ENCODE results near the gene PPIG.
A peak's percentile ranks its signal among the peaks of the same experiment; 100 is the strongest.
"Not testable (repeated sequence)": the region's sequence is repeated elsewhere in the genome, so short reads cannot be mapped to it uniquely, and the experiment has no call there.

PPIG gene

GRCh38 chr2:169584005-169584877, at the start of gene PPIG:
Gene PPIG, plus strand, starts transcription at chr2:169584351. Its CDS starts 19,691 bp downstream, at chr2:169604042.
- DNase-seq (ENCODE audit: low read depth, low spot score), result peak; percentile 80

DNA sequence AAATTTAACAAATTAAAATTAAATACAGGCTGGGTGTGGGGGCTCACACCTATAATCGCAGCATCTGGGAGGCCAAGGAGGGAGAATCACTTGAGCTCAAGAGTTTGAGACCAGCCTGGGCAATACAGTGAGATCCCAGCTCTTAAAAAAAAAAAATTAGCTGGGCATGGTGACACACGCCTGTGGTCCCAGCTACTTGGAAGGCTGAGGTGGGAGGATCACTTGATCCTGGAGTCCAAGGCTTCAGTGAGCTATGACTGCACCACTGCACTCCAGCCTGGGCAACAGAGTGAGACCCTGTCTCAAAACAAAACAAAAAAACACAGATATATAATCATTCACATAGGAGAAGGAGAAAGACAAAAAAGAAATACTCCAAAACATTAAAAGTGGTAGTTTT, 44.7 kb upstream of the PPIG start:
- DNase-seq (ENCODE audit: low read depth, low spot score), result not testable (repeated sequence)

DNA sequence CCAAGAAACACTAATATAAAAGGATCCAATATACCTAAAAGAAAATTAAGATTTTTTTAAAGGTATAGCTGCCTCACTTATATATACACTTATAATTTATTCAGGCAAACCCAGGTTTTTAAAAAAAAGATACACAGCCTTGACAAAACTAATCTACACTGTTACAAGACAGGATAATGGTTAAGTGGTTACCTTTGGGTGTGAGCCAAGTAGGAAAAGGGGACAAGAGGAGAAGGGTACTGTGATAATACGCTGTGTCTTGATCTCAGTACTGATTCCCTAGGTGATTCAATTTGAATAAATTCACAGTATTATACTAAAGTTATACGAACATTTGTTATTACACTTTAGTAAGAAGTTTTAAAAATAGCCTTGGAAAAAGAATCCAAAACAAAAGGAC, 44.0 kb upstream of the PPIG start:
- no peak for DNase-seq (ENCODE audit: low read depth, low spot score)

DNA sequence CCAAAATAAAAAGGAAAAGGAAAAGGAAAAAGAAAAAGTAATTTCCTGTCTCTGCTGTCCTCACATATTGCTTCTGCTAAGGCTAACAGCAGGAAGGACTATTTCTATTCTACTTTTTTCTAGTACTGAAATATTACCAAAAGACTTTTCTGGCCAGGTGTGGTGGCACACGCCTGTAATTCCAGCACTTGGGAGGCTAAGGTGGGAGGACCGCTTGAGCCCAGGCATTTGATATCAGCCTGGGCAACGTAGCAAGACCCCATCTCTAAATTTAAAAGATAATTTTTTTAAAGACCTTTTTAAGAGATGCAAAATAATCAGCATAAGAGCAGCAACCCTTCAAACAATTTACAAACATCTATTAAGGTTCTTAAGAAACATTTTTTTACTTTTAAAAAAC, 41.7 kb upstream of the PPIG start:
- no peak for DNase-seq (ENCODE audit: low read depth, low spot score)

- no peak for DNase-seq (ENCODE audit: low read depth, low spot score)
These were observed 37.4 kb upstream of the PPIG start for GRCh38 chr2:169546756-169547155.

DNA sequence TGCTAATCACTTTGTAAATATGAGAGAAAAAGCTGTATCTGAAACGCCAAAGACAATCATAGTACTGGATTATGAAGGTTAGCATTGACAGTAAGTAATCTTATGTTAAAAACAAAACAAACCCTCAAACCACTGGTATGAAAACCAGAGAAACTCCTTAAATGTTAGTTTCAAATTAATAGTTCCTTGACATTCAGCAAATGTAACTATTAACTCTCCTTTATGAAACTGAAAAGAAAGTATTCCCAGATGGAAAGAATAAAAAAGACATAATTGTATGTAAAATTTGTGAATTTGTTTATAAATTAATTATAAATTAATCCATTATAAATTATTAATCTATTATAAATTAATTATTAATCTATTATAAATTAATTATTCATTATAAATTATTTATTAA, 22.8 kb upstream of the PPIG start:
- no peak for DNase-seq (ENCODE audit: low read depth, low spot score)

GRCh38 chr2:169562084-169562483, 22.1 kb upstream of the PPIG start:
- DNase-seq (ENCODE audit: low read depth, low spot score), result not testable (repeated sequence)

GRCh38 chr2:169562519-169562918, 21.6 kb upstream of the PPIG start:
- no peak for DNase-seq (ENCODE audit: low read depth, low spot score)

DNA sequence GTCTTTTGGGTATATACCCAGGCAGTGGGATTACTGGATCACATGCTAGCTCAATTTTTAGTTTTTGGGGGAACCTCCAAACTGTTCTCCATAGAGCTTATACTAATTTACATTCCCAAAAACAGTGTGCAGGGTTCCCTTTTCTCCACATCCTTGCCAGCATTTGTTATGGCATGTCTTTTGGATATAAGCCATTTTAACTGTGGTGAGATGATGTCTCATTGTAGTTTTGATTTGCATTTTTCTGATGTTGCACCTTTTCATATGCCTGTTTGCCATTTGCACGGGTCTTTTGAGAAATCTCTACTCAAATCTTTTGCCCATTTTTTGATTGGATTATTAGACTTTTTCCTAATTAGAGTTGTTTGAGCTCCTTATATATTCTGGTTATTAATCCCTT, 18.5 kb upstream of the PPIG start:
- DNase-seq (ENCODE audit: low read depth, low spot score), result no peak

GRCh38 chr2:169569948-169570347, 14.2 kb upstream of the PPIG start:
- no peak for DNase-seq (ENCODE audit: low read depth, low spot score)

DNA sequence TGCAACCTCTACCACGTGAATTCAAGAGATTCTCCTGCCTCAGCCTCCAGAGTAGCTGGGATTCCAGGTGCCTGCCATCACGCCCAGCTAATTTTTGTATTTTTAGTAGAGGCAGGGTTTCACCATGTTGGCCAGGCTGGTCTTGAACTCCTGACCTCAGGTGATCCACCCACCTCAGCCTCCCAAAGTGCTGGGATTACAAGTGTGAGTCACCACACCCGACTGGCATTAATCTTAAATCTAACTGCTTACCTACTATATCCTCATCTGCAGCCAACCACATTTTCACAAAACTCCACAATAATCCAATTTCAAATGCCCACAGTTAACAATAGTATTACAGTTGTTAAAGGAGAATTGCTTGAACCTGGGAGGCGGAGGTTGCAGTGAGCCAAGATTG, 13.4 kb upstream of the PPIG start:
- not testable (repeated sequence) for DNase-seq (ENCODE audit: low read depth, low spot score)

- no peak for DNase-seq (ENCODE audit: low read depth, low spot score)
These were observed 12.6 kb upstream of the PPIG start for GRCh38 chr2:169571571-169571970.

DNA sequence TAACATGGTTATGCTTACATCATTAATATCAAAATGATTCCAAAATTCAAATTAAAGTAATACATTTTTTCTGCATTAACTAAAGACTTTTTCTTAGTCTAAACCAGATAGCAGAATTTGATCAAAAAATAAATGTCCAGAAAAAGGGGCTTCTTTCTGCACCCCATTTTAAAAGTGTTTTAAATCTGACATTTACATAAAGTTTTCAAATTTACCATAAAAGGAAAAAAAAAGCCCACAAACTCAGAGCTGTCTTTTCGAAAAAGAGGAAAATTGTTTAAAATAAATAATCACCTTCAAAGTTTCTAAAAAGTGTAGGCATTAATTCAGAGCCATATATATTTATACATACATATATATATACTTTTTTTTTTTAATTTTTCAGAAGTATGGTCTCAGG, 12.0 kb upstream of the PPIG start:
- DNase-seq (ENCODE audit: low read depth, low spot score), result no peak

DNA sequence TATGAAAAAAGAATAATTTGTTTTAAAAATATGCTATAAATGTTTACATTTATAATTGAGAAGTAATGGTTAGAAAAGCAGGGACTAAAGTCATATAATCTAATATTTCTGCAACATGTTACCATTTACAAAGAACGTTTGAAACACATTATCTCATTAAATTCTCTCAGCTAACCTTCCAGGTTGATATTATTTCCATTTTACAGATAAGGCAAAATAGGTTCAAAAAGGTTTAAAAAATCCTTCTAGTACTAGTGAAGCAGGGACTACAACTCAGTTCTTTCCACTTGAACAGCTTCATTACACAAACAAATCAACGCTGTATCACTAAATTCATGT, 11.4 kb upstream of the PPIG start:
- DNase-seq (ENCODE audit: low read depth, low spot score), result no peak

DNA sequence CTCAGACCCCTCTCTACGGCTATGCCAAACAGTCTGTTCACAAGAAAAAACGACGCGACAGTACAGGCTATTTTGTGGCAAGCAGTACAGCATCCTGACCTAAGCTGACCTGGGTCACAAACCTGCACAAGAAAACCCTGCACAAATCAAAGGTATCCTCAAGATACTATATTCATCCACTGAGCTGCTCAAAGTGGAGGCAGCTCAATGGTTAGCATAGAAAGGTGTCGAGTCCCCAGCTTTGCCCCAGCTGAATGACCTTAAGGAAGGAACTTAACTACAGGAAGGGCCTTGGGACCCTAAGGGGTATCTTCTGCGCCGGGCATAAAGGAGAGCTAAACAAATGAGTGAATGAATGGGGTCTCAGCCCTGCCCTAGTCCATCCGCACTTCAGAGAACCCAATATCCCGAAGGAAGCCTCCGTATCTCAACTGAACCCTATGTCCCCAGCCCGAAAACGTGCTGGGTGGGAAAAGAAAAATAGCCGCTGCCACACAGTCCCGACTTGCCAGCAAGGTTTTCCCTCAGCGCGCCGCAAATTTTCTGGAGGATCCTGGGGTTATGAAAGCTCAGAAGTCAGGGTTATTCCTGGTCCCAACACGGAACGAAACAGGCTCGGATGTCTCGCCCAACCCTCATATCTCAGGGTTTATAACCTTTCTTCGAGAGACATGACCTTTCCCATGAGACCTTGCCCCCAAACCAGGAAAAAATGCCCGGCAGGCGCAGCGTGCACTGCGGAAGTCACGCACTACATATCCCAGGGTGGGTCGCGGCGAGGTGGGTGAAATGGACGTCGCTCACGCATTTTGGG, 10.8 kb upstream of the PPIG start, which contains the start of gene FASTKD1:
FASTKD1 (minus strand) TSS at position 706 of the 814 bp plus-strand sequence. CDS start 1,836 bp downstream, outside the sequence.
- DNase-seq (ENCODE audit: low read depth, low spot score), result peak; percentile 49

DNA sequence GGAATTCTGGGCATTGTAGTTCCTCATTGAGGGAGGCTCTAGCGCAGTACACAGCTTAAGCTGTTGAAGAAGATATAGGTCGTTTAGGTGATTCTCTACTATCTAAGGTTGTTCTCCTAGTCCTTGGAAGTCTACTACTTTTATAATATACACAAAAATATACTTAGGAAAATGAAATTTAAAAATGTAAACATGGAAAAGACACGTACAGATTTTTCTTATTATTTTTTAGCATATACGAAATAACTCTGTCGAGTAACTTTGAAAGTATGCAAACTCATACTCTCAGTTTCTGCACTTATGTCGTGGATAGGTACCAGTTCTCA, 10.2 kb upstream of the PPIG start:
- no peak for DNase-seq (ENCODE audit: low read depth, low spot score)

DNA sequence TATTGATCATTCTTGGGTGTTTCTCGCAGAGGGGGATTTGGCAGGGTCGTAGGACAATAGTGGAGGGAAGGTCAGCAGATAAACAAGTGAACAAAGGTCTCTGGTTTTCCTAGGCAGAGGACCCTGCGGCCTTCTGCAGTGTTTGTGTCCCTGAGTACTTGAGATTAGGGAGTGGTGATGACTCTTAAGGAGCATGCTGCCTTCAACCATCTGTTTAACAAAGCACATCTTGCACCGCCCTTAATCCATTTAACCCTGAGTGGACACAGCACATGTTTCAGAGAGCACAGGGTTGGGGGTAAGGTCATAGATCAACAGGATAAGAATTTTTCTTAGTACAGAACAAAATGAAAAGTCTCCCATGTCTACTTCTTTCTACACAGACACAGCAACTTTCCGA, 9.6 kb upstream of the PPIG start:
- not testable (repeated sequence) for DNase-seq (ENCODE audit: low read depth, low spot score)

- DNase-seq (ENCODE audit: low read depth, low spot score), result not testable (repeated sequence)
These were observed 8.9 kb upstream of the PPIG start for GRCh38 chr2:169575264-169575663.

DNA sequence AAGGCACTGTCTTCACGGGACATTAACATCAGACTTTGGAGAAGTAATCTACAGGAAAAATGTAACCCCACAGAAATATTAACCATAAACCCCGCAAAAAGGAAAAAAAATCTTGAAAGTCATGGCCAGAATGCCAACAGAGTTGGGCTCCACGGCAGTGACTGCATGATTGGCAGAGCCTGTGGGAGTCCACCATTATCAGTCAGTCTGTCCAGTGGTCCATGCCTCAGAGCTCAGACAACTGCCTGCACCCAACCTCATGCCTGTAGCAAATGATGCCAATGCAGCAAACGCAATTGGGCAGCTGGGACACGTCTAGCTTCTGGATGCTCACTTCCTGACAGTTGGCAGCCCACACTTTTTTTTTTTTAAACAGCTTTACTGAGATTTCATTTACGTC, 5.1 kb upstream of the PPIG start:
- no peak for DNase-seq (ENCODE audit: low read depth, low spot score)

DNA sequence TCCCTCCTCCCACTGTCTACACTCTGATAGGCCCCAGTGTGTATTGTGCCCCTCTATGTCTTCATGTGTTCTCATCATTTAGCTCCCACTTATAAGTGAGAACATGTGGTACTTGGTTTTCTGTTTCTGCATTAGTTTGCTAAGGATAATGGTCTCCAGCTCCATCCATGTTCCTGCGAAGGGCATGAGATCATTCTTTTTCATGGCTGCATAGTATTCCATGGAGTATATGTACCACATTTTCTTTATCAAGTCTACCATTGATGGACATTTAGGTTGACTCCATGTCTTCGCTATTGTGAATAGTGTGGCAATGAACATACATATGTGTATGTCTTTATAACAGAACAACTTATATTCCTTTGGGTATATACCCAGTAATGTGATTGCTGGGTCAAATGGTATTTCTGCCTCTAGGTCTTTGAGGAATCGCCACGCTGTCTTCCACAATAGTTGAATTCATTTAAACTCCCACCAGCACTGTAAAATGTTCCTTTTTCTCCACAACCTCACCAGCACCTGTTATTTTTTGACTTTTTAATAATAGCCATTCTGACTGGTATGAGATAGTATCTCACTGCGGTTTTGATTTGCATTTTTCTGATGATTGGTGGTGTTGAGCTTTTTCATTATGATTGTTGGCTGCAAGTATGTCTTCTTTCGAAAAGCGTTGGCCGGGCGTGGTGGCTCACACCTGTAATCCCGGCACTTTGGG, 1.4 kb upstream of the PPIG start:
- not testable (repeated sequence) for DNase-seq (ENCODE audit: low read depth, low spot score)

- no peak for DNase-seq (ENCODE audit: low read depth, low spot score)
These were observed 633 bp upstream of the PPIG start for GRCh38 chr2:169583518-169583917.

GRCh38 chr2:169585673-169586072, 1.5 kb downstream of the PPIG start:
- no peak for DNase-seq (ENCODE audit: low read depth, low spot score)
